Colonic mucosa (tissue), 4 donors: ENCODE measurements around the gene STK39. TPM values are rescaled to one million over a fixed set of nuclear protein-coding genes. Genes with fewer than 3 reads are reported as not detected.

Experiments used
- DNase-seq: peaks from one replicate; pipeline ENCODE4 v3.0.0-alpha.2; 2020
- H3K27ac ChIP-seq: fragments of 200-600 bp; one replicate; pipeline ENCODE4 v1.8.0; 2021
- H3K27me3 ChIP-seq: fragments of 200-600 bp; one replicate; pipeline ENCODE4 v1.8.0; 2021
- H3K36me3 ChIP-seq: fragments of 200-600 bp; one replicate; pipeline ENCODE4 v1.8.0; 2021
- H3K4me1 ChIP-seq: fragments of 200-600 bp; one replicate; pipeline ENCODE4 v1.8.0; 2021; ENCODE audit warnings: mild to moderate bottlenecking
- H3K4me3 ChIP-seq: fragments of 200-600 bp; one replicate; pipeline ENCODE4 v1.8.0; 2021
- H3K9ac ChIP-seq, 2 donors: one replicate each; pipeline ENCODE4 v1.7.0; 2013; ENCODE audit warnings: control low read depth in 2 of 2, low read depth in 2 of 2, low read length in 2 of 2
- H3K9me3 ChIP-seq: fragments of 200-600 bp; one replicate; pipeline ENCODE4 v1.8.0; 2021
- intact Hi-C: fragments of 100-400 bp; cut with DNase I; formaldehyde crosslinking; loops from one replicate; pipeline ENCODE4 v1.14.1; 2022
- total RNA-seq, 2 donors: library from RNA; stranded (reverse); fragmentation: NEBNext Ultra II Directional in 1 of 2; extraction: Animal tissue kit (Norgen Biotek cat#: 25700) in 1 of 2; gene quantifications; one replicate each; pipeline ENCODE4 v1.2.1, GENCODE V29; 2021
- TF ChIP-seq, protein P1 (sequence below): fragments of 200-600 bp; IDR thresholded peaks from one replicate; pipeline ENCODE4 v1.8.0; 2022; ENCODE audit warnings: antibody characterized with exemption, mild to moderate bottlenecking
- donor health status: healthy.
- donor health status: DM: no; HTN: no; CAD: no.
- donor health status: DM: no; HTN: no; CAD: no.

STK39 gene
- total RNA-seq, 2 donors from 2014 or later = 35.9 to 41.2 TPM

DNA sequence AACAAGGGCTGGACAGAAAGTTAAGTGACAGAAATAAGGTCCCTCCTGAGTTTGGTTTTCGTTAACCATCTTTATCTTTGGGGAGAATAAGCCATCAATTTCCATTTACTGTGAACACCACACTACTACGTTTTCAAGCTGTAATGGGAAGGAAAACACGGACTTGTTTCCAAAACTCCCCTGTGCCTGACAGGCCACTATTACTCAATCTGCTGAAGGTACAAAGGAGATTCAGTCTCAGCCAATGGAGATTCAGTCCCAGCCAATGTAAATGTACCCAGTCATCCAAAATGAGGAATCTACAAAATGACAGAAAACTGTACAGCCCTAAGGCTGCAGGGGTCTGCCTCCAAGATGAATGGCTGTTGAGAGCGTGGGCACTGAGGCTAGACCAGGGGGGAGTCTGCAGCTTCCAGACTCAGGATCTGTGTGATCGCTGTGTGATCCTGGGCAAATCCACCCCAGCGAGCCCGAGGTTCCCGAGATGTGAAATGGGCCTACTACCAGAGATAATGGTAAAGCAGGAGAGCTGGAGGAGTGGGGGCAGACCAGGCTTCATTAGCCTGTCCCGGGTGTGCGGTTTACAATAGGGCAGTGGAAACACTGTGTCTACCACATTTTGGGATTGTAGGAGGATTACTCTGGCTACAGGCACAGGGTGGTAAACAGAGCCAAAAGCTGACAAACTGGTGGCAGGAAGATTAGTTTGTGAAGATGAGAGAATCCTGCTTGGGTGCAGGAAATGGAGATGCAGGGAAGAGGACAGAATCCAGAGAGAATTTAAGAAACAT lies 284.8 kb downstream of the STK39 start:
- TF ChIP-seq, protein P1, sequence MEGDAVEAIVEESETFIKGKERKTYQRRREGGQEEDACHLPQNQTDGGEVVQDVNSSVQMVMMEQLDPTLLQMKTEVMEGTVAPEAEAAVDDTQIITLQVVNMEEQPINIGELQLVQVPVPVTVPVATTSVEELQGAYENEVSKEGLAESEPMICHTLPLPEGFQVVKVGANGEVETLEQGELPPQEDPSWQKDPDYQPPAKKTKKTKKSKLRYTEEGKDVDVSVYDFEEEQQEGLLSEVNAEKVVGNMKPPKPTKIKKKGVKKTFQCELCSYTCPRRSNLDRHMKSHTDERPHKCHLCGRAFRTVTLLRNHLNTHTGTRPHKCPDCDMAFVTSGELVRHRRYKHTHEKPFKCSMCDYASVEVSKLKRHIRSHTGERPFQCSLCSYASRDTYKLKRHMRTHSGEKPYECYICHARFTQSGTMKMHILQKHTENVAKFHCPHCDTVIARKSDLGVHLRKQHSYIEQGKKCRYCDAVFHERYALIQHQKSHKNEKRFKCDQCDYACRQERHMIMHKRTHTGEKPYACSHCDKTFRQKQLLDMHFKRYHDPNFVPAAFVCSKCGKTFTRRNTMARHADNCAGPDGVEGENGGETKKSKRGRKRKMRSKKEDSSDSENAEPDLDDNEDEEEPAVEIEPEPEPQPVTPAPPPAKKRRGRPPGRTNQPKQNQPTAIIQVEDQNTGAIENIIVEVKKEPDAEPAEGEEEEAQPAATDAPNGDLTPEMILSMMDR = no peak
- Histone ChIP-seq H3K9ac (no peak overlapping the region), H3K27ac (no peak overlapping the region), H3K27me3 (no peaks in the 10 kb centered on the region), H3K4me3 (no peak overlapping the region), H3K4me1 (no peaks in the 10 kb centered on the region), H3K36me3 (no peaks in the 10 kb centered on the region), H3K9me3 (no peaks in the 10 kb centered on the region)
- DNase-seq = no peak
- intact Hi-C loops = no loop called here

DNA sequence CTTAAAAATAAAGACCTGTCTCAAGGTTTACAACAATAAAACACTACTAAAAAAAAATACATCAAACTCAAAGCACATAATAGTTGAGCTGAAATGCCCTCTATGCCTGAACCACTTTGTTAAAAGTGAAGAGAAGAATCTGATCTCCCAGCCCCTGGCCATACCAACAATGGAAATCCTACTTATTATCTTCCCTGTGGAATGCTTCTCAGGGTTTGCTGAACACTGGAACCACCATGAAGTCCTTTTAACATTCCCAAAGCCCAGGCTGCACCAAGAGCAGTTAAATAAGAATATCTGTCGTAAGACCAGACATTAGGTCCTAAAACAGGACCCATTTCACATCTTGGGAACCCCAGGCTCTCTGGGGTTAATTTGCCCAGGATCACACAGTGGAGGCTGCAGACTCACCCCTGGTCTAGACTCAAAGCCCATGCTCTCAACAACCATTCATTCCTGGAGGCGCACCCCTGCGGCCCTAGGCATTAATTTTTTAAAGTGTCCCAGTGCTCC lies 285.8 kb downstream of the STK39 start:
- Histone ChIP-seq H3K27me3 (no peaks in the 10 kb centered on the region), H3K4me3 (no peak overlapping the region), H3K4me1 (no peaks in the 10 kb centered on the region), H3K36me3 (no peaks in the 10 kb centered on the region), H3K9ac (no peak overlapping the region), H3K27ac (no peak overlapping the region), H3K9me3 (no peaks in the 10 kb centered on the region)
- intact Hi-C loops = no loop called here
- no peak for DNase-seq
- TF ChIP-seq, protein P1 = no peak

DNA sequence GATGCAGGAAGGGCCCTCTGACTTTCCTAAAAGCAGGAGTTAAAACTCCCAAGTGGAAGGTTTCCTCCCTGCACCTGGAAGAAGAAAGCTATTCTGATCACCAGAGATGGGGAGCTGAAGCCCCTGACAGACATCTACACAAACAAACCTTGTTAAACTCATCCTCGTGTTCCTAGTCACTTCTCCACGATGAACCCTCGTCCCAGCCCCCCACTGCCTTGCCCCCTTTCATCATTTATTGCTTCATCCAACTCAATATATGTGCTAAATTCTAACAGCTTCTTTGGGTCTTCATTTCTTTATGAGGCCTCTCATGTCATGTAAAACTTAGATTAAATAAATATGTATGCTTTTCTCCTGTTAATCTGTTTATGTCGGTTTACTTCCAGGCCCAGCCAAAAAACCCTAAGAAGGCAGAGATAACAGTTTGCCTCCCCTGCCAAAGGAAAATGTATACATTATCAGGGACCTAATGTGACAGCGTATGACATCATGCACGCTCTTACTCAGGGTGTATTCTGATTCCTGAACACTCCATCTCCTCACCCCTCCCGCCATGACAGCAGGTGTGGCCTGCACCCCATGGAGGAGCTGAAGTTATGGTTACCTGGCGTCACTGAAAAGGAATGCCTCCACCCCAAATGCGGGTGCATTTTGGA lies 287.2 kb downstream of the STK39 start:
- no peaks in the 10 kb centered on the region for H3K9me3 ChIP-seq
- DNase-seq = no peak
- no peak overlapping the region for H3K27ac ChIP-seq
- no peaks in the 10 kb centered on the region for H3K4me1 ChIP-seq
- H3K4me3 ChIP-seq = no peak overlapping the region
- no peak overlapping the region for H3K9ac ChIP-seq
- intact Hi-C loops = no loop called here
- no peaks in the 10 kb centered on the region for H3K27me3 ChIP-seq
- TF ChIP-seq, protein P1 = no peak
- H3K36me3 ChIP-seq = no peaks in the 10 kb centered on the region

DNA sequence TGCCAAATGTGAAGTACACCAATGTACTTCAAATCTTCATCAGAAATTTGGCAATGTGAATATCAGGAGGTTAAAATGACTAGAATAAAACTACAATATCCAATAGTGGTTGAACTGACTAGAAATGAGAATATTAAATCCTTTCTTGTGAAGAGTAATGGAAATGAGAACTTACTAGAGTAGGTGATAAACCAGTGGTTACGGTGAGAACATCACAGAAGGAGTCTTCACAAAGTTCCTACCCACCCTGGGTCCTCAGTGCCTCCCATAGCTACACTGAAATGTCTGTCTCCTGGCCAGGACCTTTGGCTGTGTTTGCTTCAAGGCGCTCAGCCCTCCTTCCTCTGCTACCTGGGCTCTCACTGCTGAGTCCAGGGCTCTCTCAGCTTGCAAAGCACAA lies 289.7 kb downstream of the STK39 start:
- H3K27ac ChIP-seq = no peak overlapping the region
- intact Hi-C loops = no loop called here
- H3K4me3 ChIP-seq = no peak overlapping the region
- DNase-seq = no peak
- H3K36me3 ChIP-seq = no peaks in the 10 kb centered on the region
- H3K9me3 ChIP-seq = no peaks in the 10 kb centered on the region
- no peaks in the 10 kb centered on the region for H3K4me1 ChIP-seq
- H3K27me3 ChIP-seq = no peaks in the 10 kb centered on the region
- TF ChIP-seq, protein P1 = no peak
- H3K9ac ChIP-seq = no peak overlapping the region

DNA sequence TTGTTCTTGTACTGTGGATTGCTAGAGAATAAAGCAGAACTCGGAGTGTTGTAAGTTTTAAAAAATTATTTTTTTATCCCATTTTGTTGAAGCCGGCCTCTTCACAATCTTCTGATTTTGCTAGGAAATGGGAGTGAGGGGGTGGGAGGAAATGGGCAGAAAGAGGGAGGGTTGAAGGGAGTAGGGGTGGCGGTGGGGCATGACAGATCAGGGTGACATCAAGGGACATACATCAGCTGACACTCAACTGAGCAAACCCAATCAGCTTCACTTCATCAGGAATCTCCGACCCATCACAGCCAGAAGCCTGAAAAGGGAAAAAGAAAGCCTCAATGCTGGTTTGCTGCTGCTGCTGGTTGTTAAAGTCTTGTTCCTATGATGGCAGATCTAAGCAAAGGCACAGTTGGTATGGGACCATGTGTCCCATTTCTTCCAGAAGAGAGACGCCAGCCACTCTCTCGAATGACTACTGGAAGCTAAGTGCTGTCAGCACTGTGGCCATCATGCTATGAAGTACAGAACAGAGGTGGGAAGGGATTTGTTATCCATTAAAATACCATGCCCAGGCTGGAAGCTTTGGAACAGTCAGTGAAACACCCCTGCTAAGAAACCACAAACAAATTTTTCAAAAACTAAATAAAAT lies 292.0 kb downstream of the STK39 start:
- TF ChIP-seq, protein P1 = no peak
- intact Hi-C loops = no loop called here
- no peaks in the 10 kb centered on the region for H3K36me3 ChIP-seq
- H3K4me1 ChIP-seq = no peaks in the 10 kb centered on the region
- no peak overlapping the region for H3K9ac ChIP-seq
- H3K27me3 ChIP-seq = no peaks in the 10 kb centered on the region
- H3K27ac ChIP-seq = no peak overlapping the region
- DNase-seq = no peak
- H3K9me3 ChIP-seq = no peaks in the 10 kb centered on the region
- H3K4me3 ChIP-seq = no peak overlapping the region
